GM12878 (cell line): ENCODE data around the gene CLSTN2. TPM values are rescaled to one million over a fixed set of nuclear protein-coding genes. Genes with fewer than 3 reads are reported as not detected.

Source experiments
- ATAC-seq: fragments of 200-7000 bp; cut with Tn5 transposase; 3 replicates; pipeline ENCODE4 v1.9.1; 2020; ENCODE audit warnings: mild to moderate bottlenecking, moderate library complexity
- BruUV-seq: library from RNA; stranded (reverse); fragments of 400-500 nt; replicated peaks from 2 replicates; lab custom pipeline; 2021; lab: Mats Ljungman, UMichigan
- CTCF ChIA-PET: fragments of 300-600 bp; sonication (Branson Sonifier 250); formaldehyde crosslinking; extraction: SDS; loops from one replicate; lab custom pipeline; 2021; ENCODE audit warnings: inconsistent platforms; lab: Yijun Ruan, JAX
- POLR2A ChIA-PET: fragments of 350-600 bp; formaldehyde crosslinking; extraction: SDS; loops from one replicate; lab custom pipeline; 2021; ENCODE audit warnings: inconsistent platforms; lab: Charles Lee
- RAD21 ChIA-PET: fragments of 300-600 bp; sonication (Branson Sonifier 250); formaldehyde crosslinking; loops from one replicate; lab custom pipeline; 2023; ENCODE audit warnings: antibody characterized with exemption; ENCODE audit not compliant: unreplicated experiment; lab: Charles Lee
- SMC1A ChIA-PET: fragments of 300-600 bp; sonication (Branson Sonifier 250); formaldehyde crosslinking; loops from one replicate; lab custom pipeline; 2023; ENCODE audit not compliant: unreplicated experiment, uncharacterized antibody; lab: Charles Lee
- DNase-seq: peaks from one replicate; pipeline ENCODE4 v3.0.0-alpha.2; 2011; ENCODE audit warnings: low read depth, low spot score
- FAIRE-seq: peaks from 3 replicates; lab custom pipeline; 2011; peaks lifted over from hg19 to GRCh38; lab: Jason Lieb, UNC
- H2AFZ ChIP-seq: 2 replicates; pipeline ENCODE4 v1.6.0; 2011; ENCODE audit warnings: low read depth, low read length, control low read depth; ENCODE audit not compliant: control insufficient read depth
- H3K27ac ChIP-seq: 2 replicates; pipeline ENCODE4 v1.5.1; 2011; ENCODE audit warnings: control low read depth; ENCODE audit not compliant: control insufficient read depth, insufficient read depth
- H3K27me3 ChIP-seq, 2 experiments: replicated peaks in 1 of 2; 2 replicates each; pipeline versions ENCODE4 v1.6.0 to v1.6.1; 2011; ENCODE audit warnings: low read length in 1 of 2; ENCODE audit not compliant: control insufficient read depth in 2 of 2, insufficient read depth in 2 of 2
- H3K36me3 ChIP-seq, 2 experiments: 2 replicates each; pipeline ENCODE4 v1.5.1; 2011; ENCODE audit warnings: low read length in 1 of 2; ENCODE audit not compliant: control insufficient read depth in 2 of 2, insufficient read depth in 2 of 2
- H3K4me1 ChIP-seq: 2 replicates; pipeline ENCODE4 v1.6.1; 2011; ENCODE audit warnings: mild to moderate bottlenecking, low read length, moderate library complexity, mixed read lengths; ENCODE audit not compliant: control insufficient read depth, insufficient read depth
- H3K4me2 ChIP-seq: 2 replicates; pipeline ENCODE4 v1.6.0; 2011; ENCODE audit warnings: control low read depth; ENCODE audit not compliant: control insufficient read depth, insufficient read depth
- H3K4me3 ChIP-seq: fragments of 200-600 bp; sonication (generic); 2 replicates; pipeline ENCODE4 v1.5.1; 2016
- H3K79me2 ChIP-seq: 2 replicates; pipeline ENCODE4 v1.6.0; 2011; ENCODE audit warnings: low read length; ENCODE audit not compliant: control insufficient read depth, insufficient read depth
- H3K9ac ChIP-seq: 2 replicates; pipeline ENCODE4 v1.8.0; 2011; ENCODE audit warnings: low read length, control low read depth, mixed read lengths; ENCODE audit not compliant: control insufficient read depth, insufficient read depth
- H3K9me3 ChIP-seq: replicated peaks from 3 replicates; pipeline ENCODE4 v1.5.1; 2011; ENCODE audit warnings: mild to moderate bottlenecking, low read length; ENCODE audit not compliant: control insufficient read depth, insufficient read depth
- H4K20me1 ChIP-seq: 2 replicates; pipeline ENCODE4 v1.6.0; 2011; ENCODE audit not compliant: control insufficient read depth, insufficient read depth
- BACH1 ChIP-seq: fragments of 450-650 bp; IDR thresholded peaks from 2 replicates; pipeline ENCODE4 v1.6.1; 2017; ENCODE audit warnings: mild to moderate bottlenecking, borderline replicate concordance
- CHD4 ChIP-seq: fragments of 200-600 bp; sonication (generic); IDR thresholded peaks from 2 replicates; pipeline ENCODE4 v1.6.1; 2016; ENCODE audit warnings: mild to moderate bottlenecking
- CREM ChIP-seq: IDR thresholded peaks from 2 replicates; pipeline ENCODE4 v1.6.1; 2014; ENCODE audit warnings: antibody characterized with exemption, low read depth
- HDAC6 ChIP-seq: fragments of 200-600 bp; sonication (generic); IDR thresholded peaks from one replicate; pipeline ENCODE4 v1.8.0; 2017; ENCODE audit warnings: antibody characterized with exemption; ENCODE audit not compliant: unreplicated experiment
- KAT2A ChIP-seq: conservative IDR thresholded peaks from 2 replicates; pipeline ENCODE4 v1.6.1; 2011; ENCODE audit warnings: low read depth, low read length; ENCODE audit not compliant: control insufficient read depth
- MXI1 ChIP-seq: fragments of 150-350 bp; IDR thresholded peaks from 2 replicates; pipeline ENCODE4 v1.6.1; 2011; ENCODE audit warnings: low read depth, mild to moderate bottlenecking, inconsistent platforms, low read length, improper control_type of control experiment
- MYB ChIP-seq: fragments of 150-350 bp; IDR thresholded peaks from 2 replicates; pipeline ENCODE4 v1.6.1; 2014; ENCODE audit warnings: mild to moderate bottlenecking, low read depth, low read length, borderline replicate concordance
- NKRF ChIP-seq: fragments of 450-650 bp; conservative IDR thresholded peaks from 2 replicates; pipeline ENCODE4 v1.6.1; 2017; ENCODE audit warnings: mild to moderate bottlenecking, moderate library complexity
- POLR2AphosphoS2 ChIP-seq: IDR thresholded peaks from 2 replicates; pipeline ENCODE4 v1.6.1; 2011; ENCODE audit warnings: low read depth, mild to moderate bottlenecking, low read length, improper control_type of control experiment, moderate library complexity
- STAT1 ChIP-seq: fragments of 450-650 bp; conservative IDR thresholded peaks from 2 replicates; pipeline ENCODE4 v1.6.1; 2014; ENCODE audit warnings: antibody characterized with exemption, mild to moderate bottlenecking
- TAF1 ChIP-seq: IDR thresholded peaks from 2 replicates; pipeline ENCODE4 v1.6.1; 2011; ENCODE audit warnings: mild to moderate bottlenecking, low read depth, low read length, borderline replicate concordance
- TCF12 ChIP-seq: IDR thresholded peaks from 2 replicates; pipeline ENCODE4 v1.6.1; 2011; ENCODE audit warnings: low read depth, mild to moderate bottlenecking, low read length
- WRNIP1 ChIP-seq: IDR thresholded peaks from 2 replicates; pipeline ENCODE4 v1.6.1; 2011; ENCODE audit warnings: low read depth, low read length, improper control_type of control experiment, borderline replicate concordance
- ZBTB33 ChIP-seq: fragments of 450-650 bp; IDR thresholded peaks from 2 replicates; pipeline ENCODE4 v1.6.1; 2017; ENCODE audit warnings: mild to moderate bottlenecking
- in situ Hi-C: fragments of 300-500 bp; cut with MboI; formaldehyde crosslinking; loops from 9 replicates; pipeline ENCODE4 v1.14.3; 2018; ENCODE audit warnings: mixed read lengths
- intact Hi-C: fragments of 100-400 bp; cut with micrococcal nuclease; formaldehyde crosslinking; loops from one replicate; pipeline ENCODE4 v1.14.2; 2022; ENCODE audit not compliant: unreplicated experiment
- polyA plus RNA-seq, 11 experiments: library from polyadenylated mRNA; depleted of rRNA in 4 of 11; unstranded in 6 of 11; stranded (reverse) in 5 of 11; fragments of >200 nt; fragmentation: Nextera tagmentation in 4 of 11; fragmentation: Illumina TruSeq in 1 of 11; extraction: Ambion mirVana in 4 of 11; extraction: Trizol in 1 of 11; gene quantifications; 1 replicate in 1 of 11; 2 replicates in 10 of 11; pipeline versions ENCODE4 v1.2.1 to v1.2.3, GENCODE V29; 2011 to 2016; ENCODE audit warnings: inconsistent platforms in 2 of 11, missing spikeins in 2 of 11, low read depth in 1 of 11
- total RNA-seq, 4 experiments: library from RNA; depleted of rRNA in 3 of 4; stranded (reverse); fragments of >200 nt in 3 of 4; fragmentation: Illumina TruSeq in 1 of 4; extraction: Trizol in 1 of 4; gene quantifications; 2 replicates each; pipeline versions ENCODE4 v1.2.1 to v1.2.3, GENCODE V29; 2013 to 2021

Gene CLSTN2
- total and polyA plus RNA-seq, 10 of the 15 experiments (the other 5 are each of a cell fraction or from before 2014, with no cell fraction given): under 0.01 to 0.10 (median under 0.01) TPM; not detected in 5

GRCh38 chr3:140031170-140031569, 96.2 kb downstream of the CLSTN2 start (continued):
- TF ChIP-seq NKRF: no peak
- no peak for TF ChIP-seq ZBTB33
- TF ChIP-seq WRNIP1: no peak
- TF ChIP-seq MYB: no peak
- no peak for TF ChIP-seq TAF1

GRCh38 chr3:140034058-140034457, 99.1 kb downstream of the CLSTN2 start:
- POLR2A ChIA-PET: no interaction called here
- in situ Hi-C loops: no loop called here
- H3K9me3 ChIP-seq: no peaks in the 10 kb centered on the region

More at GRCh38 chr3:140034058-140034457, 99.1 kb downstream of the CLSTN2 start:
- ChIA-PET RAD21 (no interaction called here), CTCF (no interaction called here), SMC1A (no interaction called here)
- DNase-seq (no peak), FAIRE-seq (no peak), ATAC-seq (no peak)
- Histone ChIP-seq H3K4me3 (no peak overlapping the region), H3K9ac (no peak overlapping the region), H3K27ac (no peak overlapping the region), H3K79me2 (no peaks in the 10 kb centered on the region), H3K27me3 (no peaks in the 10 kb centered on the region), H4K20me1 (no peaks in the 10 kb centered on the region), H3K36me3 (no peaks in the 10 kb centered on the region), H3K4me2 (no peak overlapping the region), H2AFZ (no peak overlapping the region), H3K4me1 (no peaks in the 10 kb centered on the region)
- intact Hi-C loops: no loop called here
- TF ChIP-seq TCF12 (no peak), POLR2AphosphoS2 (no peak), KAT2A (no peak), TAF1 (no peak), CHD4 (no peak), HDAC6 (no peak), CREM (no peak), BACH1 (no peak), STAT1 (no peak), MXI1 (no peak)
- no TSS peak for BruUV-seq
